Tibial nerve (tissue), 3 donors: Measurements from ENCODE around the gene LSM2.

ENCODE experiments used
- POLR2A ChIP-seq, 2 donors: fragments of 450-650 bp; IDR thresholded peaks; one replicate each; pipeline ENCODE4 v1.6.1; 2017; ENCODE audit warnings: antibody characterized with exemption in 2 of 2, mild to moderate bottlenecking in 2 of 2, moderate library complexity in 2 of 2
- TF ChIP-seq, protein P1 (sequence below), 5 experiments: fragments of 200-600 bp in 3 of 5; fragments of 450-650 bp in 2 of 5; sonication (generic) in 3 of 5; IDR thresholded peaks; one replicate each; pipeline ENCODE4 v1.5.1; 2016 to 2019; ENCODE audit warnings: antibody characterized with exemption in 5 of 5, mild to moderate bottlenecking in 3 of 5, moderate library complexity in 2 of 5

GRCh38 chr6:31778999-31779885, 27.5 kb downstream of the LSM2 start:
- TF ChIP-seq, protein P1, sequence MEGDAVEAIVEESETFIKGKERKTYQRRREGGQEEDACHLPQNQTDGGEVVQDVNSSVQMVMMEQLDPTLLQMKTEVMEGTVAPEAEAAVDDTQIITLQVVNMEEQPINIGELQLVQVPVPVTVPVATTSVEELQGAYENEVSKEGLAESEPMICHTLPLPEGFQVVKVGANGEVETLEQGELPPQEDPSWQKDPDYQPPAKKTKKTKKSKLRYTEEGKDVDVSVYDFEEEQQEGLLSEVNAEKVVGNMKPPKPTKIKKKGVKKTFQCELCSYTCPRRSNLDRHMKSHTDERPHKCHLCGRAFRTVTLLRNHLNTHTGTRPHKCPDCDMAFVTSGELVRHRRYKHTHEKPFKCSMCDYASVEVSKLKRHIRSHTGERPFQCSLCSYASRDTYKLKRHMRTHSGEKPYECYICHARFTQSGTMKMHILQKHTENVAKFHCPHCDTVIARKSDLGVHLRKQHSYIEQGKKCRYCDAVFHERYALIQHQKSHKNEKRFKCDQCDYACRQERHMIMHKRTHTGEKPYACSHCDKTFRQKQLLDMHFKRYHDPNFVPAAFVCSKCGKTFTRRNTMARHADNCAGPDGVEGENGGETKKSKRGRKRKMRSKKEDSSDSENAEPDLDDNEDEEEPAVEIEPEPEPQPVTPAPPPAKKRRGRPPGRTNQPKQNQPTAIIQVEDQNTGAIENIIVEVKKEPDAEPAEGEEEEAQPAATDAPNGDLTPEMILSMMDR (IDR thresholded peaks at IDR 0.05): no peak
- TF ChIP-seq POLR2A (IDR thresholded peaks at IDR 0.05): no peak
